SK-N-SH treated with all-trans-retinoic acid at 6 μM for 48 hours (cell line): Measurements from ENCODE around the gene CXCL17.

Source experiments
- CSDC2 ChIP-seq: fragments of 250-450 bp; sonication (Bioruptor Pico); IDR thresholded peaks from 2 replicates; pipeline ENCODE4 v1.5.0; 2020; ENCODE audit warnings: mild to moderate bottlenecking, moderate library complexity
- OSR1 ChIP-seq: fragments of 250-450 bp; sonication (Bioruptor Pico); IDR thresholded peaks from 2 replicates; pipeline ENCODE4 v1.8.0; 2022; ENCODE audit warnings: moderate library complexity, mild to moderate bottlenecking, inconsistent platforms
- PPARA ChIP-seq: fragments of 250-450 bp; sonication (Bioruptor Pico); IDR thresholded peaks from 2 replicates; pipeline ENCODE4 v1.5.0; 2020; ENCODE audit warnings: mild to moderate bottlenecking, borderline replicate concordance
- RARB ChIP-seq: fragments of 250-450 bp; sonication (Bioruptor Pico); IDR thresholded peaks from 2 replicates; pipeline ENCODE4 v1.8.0; 2021; ENCODE audit warnings: mild to moderate bottlenecking, moderate library complexity
- ZFP30 ChIP-seq: fragments of 450-650 bp; formaldehyde crosslinking; IDR thresholded peaks from 2 replicates; pipeline ENCODE4 v1.5.0; 2022; ENCODE audit warnings: mild to moderate bottlenecking, moderate library complexity
- TF ChIP-seq, protein P1 (sequence below): fragments of 250-450 bp; sonication (Bioruptor Pico); IDR thresholded peaks from 2 replicates; pipeline ENCODE4 v1.8.0; 2021; ENCODE audit warnings: low read depth, mild to moderate bottlenecking, moderate library complexity, borderline replicate concordance
- TF ChIP-seq, protein P2 (sequence below): fragments of 250-450 bp; sonication (Bioruptor Pico); IDR thresholded peaks from 2 replicates; pipeline ENCODE4 v1.8.0; 2020; ENCODE audit warnings: mild to moderate bottlenecking, moderate library complexity, borderline replicate concordance

- TF ChIP-seq PPARA (CRISPR knock-in tag) (no peak), CSDC2 (no peak), RARB (CRISPR knock-in tag) (no peak), ZFP30 (CRISPR knock-in tag) (no peak), OSR1 (CRISPR knock-in tag) (no peak)
- TF ChIP-seq, protein P1, sequence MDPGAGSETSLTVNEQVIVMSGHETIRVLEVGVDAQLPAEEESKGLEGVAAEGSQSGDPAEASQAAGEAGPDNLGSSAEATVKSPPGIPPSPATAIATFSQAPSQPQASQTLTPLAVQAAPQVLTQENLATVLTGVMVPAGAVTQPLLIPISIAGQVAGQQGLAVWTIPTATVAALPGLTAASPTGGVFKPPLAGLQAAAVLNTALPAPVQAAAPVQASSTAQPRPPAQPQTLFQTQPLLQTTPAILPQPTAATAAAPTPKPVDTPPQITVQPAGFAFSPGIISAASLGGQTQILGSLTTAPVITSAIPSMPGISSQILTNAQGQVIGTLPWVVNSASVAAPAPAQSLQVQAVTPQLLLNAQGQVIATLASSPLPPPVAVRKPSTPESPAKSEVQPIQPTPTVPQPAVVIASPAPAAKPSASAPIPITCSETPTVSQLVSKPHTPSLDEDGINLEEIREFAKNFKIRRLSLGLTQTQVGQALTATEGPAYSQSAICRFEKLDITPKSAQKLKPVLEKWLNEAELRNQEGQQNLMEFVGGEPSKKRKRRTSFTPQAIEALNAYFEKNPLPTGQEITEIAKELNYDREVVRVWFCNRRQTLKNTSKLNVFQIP (CRISPR knock-in tag), result no peak
- TF ChIP-seq, protein P2, sequence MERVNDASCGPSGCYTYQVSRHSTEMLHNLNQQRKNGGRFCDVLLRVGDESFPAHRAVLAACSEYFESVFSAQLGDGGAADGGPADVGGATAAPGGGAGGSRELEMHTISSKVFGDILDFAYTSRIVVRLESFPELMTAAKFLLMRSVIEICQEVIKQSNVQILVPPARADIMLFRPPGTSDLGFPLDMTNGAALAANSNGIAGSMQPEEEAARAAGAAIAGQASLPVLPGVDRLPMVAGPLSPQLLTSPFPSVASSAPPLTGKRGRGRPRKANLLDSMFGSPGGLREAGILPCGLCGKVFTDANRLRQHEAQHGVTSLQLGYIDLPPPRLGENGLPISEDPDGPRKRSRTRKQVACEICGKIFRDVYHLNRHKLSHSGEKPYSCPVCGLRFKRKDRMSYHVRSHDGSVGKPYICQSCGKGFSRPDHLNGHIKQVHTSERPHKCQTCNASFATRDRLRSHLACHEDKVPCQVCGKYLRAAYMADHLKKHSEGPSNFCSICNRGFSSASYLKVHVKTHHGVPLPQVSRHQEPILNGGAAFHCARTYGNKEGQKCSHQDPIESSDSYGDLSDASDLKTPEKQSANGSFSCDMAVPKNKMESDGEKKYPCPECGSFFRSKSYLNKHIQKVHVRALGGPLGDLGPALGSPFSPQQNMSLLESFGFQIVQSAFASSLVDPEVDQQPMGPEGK, result no peak
Measured at GRCh38 chr19:42436006-42436405, 6.7 kb downstream of the CXCL17 start.
